Activated naive CD8-positive, alpha-beta T cell (primary cell): ENCODE measurements around the gene CEMIP.

Source experiments
- H3K27ac Mint-ChIP-seq: one replicate; pipeline ENCODE4 v1.8.0; 2021; ENCODE audit warnings: mixed read lengths
- H3K27me3 Mint-ChIP-seq: one replicate; pipeline ENCODE4 v1.8.0; 2021; ENCODE audit warnings: mixed read lengths
- H3K36me3 Mint-ChIP-seq: one replicate; pipeline ENCODE4 v1.8.0; 2021; ENCODE audit warnings: mixed read lengths
- H3K4me1 Mint-ChIP-seq: one replicate; pipeline ENCODE4 v1.8.0; 2021; ENCODE audit warnings: low read depth, mixed read lengths
- H3K4me3 Mint-ChIP-seq: one replicate; pipeline ENCODE4 v1.8.0; 2021; ENCODE audit warnings: mild to moderate bottlenecking, mixed read lengths
- H3K9me3 Mint-ChIP-seq: one replicate; pipeline ENCODE4 v1.8.0; 2021; ENCODE audit warnings: low read depth, mixed read lengths

Gene CEMIP

GRCh38 chr15:80883641-80884040, 104.5 kb downstream of the CEMIP start:
- no peak overlapping the region for H3K4me3 Mint-ChIP-seq
- H3K36me3 Mint-ChIP-seq, result no peaks in the 10 kb centered on the region
- no peaks in the 10 kb centered on the region for H3K9me3 Mint-ChIP-seq
- H3K4me1 Mint-ChIP-seq, result peaks cover 5% of the 10 kb centered on the region
- H3K27me3 Mint-ChIP-seq, result peaks cover 2% of the 10 kb centered on the region
- no peak overlapping the region for H3K27ac Mint-ChIP-seq

- Mint-ChIP-seq H3K9me3 (no peaks in the 10 kb centered on the region), H3K4me3 (no peak overlapping the region), H3K27ac (no peak overlapping the region), H3K4me1 (peaks cover 9% of the 10 kb centered on the region), H3K27me3 (peaks cover 2% of the 10 kb centered on the region), H3K36me3 (no peaks in the 10 kb centered on the region)
Observed at GRCh38 chr15:80885016-80885579, 105.9 kb downstream of the CEMIP start.

- Mint-ChIP-seq H3K9me3 (no peaks in the 10 kb centered on the region), H3K36me3 (no peaks in the 10 kb centered on the region), H3K4me1 (peaks cover 9% of the 10 kb centered on the region), H3K4me3 (no peak overlapping the region), H3K27ac (no peak overlapping the region), H3K27me3 (peaks cover 2% of the 10 kb centered on the region)
Observed at GRCh38 chr15:80887148-80887547, 108.0 kb downstream of the CEMIP start.

GRCh38 chr15:80888846-80889245, 109.7 kb downstream of the CEMIP start:
- H3K27ac Mint-ChIP-seq, result no peak overlapping the region
- no peaks in the 10 kb centered on the region for H3K36me3 Mint-ChIP-seq
- peaks cover 9% of the 10 kb centered on the region for H3K4me1 Mint-ChIP-seq
- no peaks in the 10 kb centered on the region for H3K9me3 Mint-ChIP-seq
- H3K27me3 Mint-ChIP-seq, result peaks cover 2% of the 10 kb centered on the region
- no peak overlapping the region for H3K4me3 Mint-ChIP-seq

- H3K9me3 Mint-ChIP-seq, result no peaks in the 10 kb centered on the region
- H3K4me1 Mint-ChIP-seq, result peaks cover 9% of the 10 kb centered on the region
- peaks cover 5% of the 10 kb centered on the region for H3K36me3 Mint-ChIP-seq
- H3K4me3 Mint-ChIP-seq, result no peak overlapping the region
- peaks cover 2% of the 10 kb centered on the region for H3K27me3 Mint-ChIP-seq
- H3K27ac Mint-ChIP-seq, result no peak overlapping the region
Observed at GRCh38 chr15:80890341-80891005, 111.3 kb downstream of the CEMIP start.

- peaks cover 2% of the 10 kb centered on the region for H3K27me3 Mint-ChIP-seq
- H3K27ac Mint-ChIP-seq, result no peak overlapping the region
- peaks cover 10% of the 10 kb centered on the region for H3K36me3 Mint-ChIP-seq
- no peak overlapping the region for H3K4me3 Mint-ChIP-seq
- peaks cover 9% of the 10 kb centered on the region for H3K4me1 Mint-ChIP-seq
- H3K9me3 Mint-ChIP-seq, result peaks cover 3% of the 10 kb centered on the region
Observed at GRCh38 chr15:80891006-80891405, 111.8 kb downstream of the CEMIP start.

GRCh38 chr15:80892414-80892813, 113.2 kb downstream of the CEMIP start:
- peaks cover 9% of the 10 kb centered on the region for H3K4me1 Mint-ChIP-seq
- H3K9me3 Mint-ChIP-seq, result peaks cover 8% of the 10 kb centered on the region
- no peak overlapping the region for H3K27ac Mint-ChIP-seq
- H3K4me3 Mint-ChIP-seq, result no peak overlapping the region
- peaks cover 2% of the 10 kb centered on the region for H3K27me3 Mint-ChIP-seq
- peaks cover 22% of the 10 kb centered on the region for H3K36me3 Mint-ChIP-seq

- peaks cover 3% of the 10 kb centered on the region for H3K4me1 Mint-ChIP-seq
Observed at GRCh38 chr15:80893777-80894176, 114.6 kb downstream of the CEMIP start.

GRCh38 chr15:80895091-80895490, 115.9 kb downstream of the CEMIP start:
- H3K27me3 Mint-ChIP-seq, result no peaks in the 10 kb centered on the region
- no peak overlapping the region for H3K4me3 Mint-ChIP-seq
- peaks cover 8% of the 10 kb centered on the region for H3K9me3 Mint-ChIP-seq
- H3K4me1 Mint-ChIP-seq, result no peaks in the 10 kb centered on the region
- no peak overlapping the region for H3K27ac Mint-ChIP-seq
- H3K36me3 Mint-ChIP-seq, result peaks cover 27% of the 10 kb centered on the region

More at GRCh38 chr15:80893777-80894176, 114.6 kb downstream of the CEMIP start:
- Mint-ChIP-seq H3K4me3 (no peak overlapping the region), H3K27me3 (no peaks in the 10 kb centered on the region), H3K27ac (no peak overlapping the region), H3K36me3 (peaks cover 24% of the 10 kb centered on the region), H3K9me3 (peaks cover 8% of the 10 kb centered on the region)

- peaks cover 1% of the 10 kb centered on the region for H3K4me1 Mint-ChIP-seq
- H3K27me3 Mint-ChIP-seq, result no peaks in the 10 kb centered on the region
- peaks cover 27% of the 10 kb centered on the region for H3K36me3 Mint-ChIP-seq
- no peak overlapping the region for H3K4me3 Mint-ChIP-seq
- H3K27ac Mint-ChIP-seq, result no peak overlapping the region
- peaks cover 8% of the 10 kb centered on the region for H3K9me3 Mint-ChIP-seq
Observed at GRCh38 chr15:80895965-80896364, 116.8 kb downstream of the CEMIP start.

GRCh38 chr15:80898040-80898439, 118.9 kb downstream of the CEMIP start:
- Mint-ChIP-seq H3K27ac (no peak overlapping the region), H3K36me3 (peaks cover 27% of the 10 kb centered on the region), H3K4me3 (no peak overlapping the region), H3K4me1 (peaks cover 2% of the 10 kb centered on the region), H3K27me3 (no peaks in the 10 kb centered on the region), H3K9me3 (peaks cover 8% of the 10 kb centered on the region)

- Mint-ChIP-seq H3K36me3 (peaks cover 10% of the 10 kb centered on the region), H3K27me3 (no peaks in the 10 kb centered on the region), H3K4me3 (no peak overlapping the region), H3K4me1 (peaks cover 2% of the 10 kb centered on the region), H3K27ac (no peak overlapping the region), H3K9me3 (no peaks in the 10 kb centered on the region)
Observed at GRCh38 chr15:80902298-80902801, 123.2 kb downstream of the CEMIP start.

- no peak overlapping the region for H3K27ac Mint-ChIP-seq
- peaks cover 17% of the 10 kb centered on the region for H3K36me3 Mint-ChIP-seq
- H3K4me1 Mint-ChIP-seq, result peaks cover 2% of the 10 kb centered on the region
- H3K27me3 Mint-ChIP-seq, result no peaks in the 10 kb centered on the region
- H3K9me3 Mint-ChIP-seq, result no peaks in the 10 kb centered on the region
- no peak overlapping the region for H3K4me3 Mint-ChIP-seq
Observed at GRCh38 chr15:80904998-80905397, 125.8 kb downstream of the CEMIP start.

- no peak overlapping the region for H3K4me3 Mint-ChIP-seq
- no peaks in the 10 kb centered on the region for H3K9me3 Mint-ChIP-seq
Observed at GRCh38 chr15:80906159-80906766, 127.1 kb downstream of the CEMIP start.

GRCh38 chr15:80911821-80912220, 132.7 kb downstream of the CEMIP start:
- no peak overlapping the region for H3K4me3 Mint-ChIP-seq
- H3K4me1 Mint-ChIP-seq, result no peaks in the 10 kb centered on the region
- no peak overlapping the region for H3K27ac Mint-ChIP-seq
- H3K9me3 Mint-ChIP-seq, result no peaks in the 10 kb centered on the region
- H3K36me3 Mint-ChIP-seq, result peaks cover 14% of the 10 kb centered on the region
- no peaks in the 10 kb centered on the region for H3K27me3 Mint-ChIP-seq

More at GRCh38 chr15:80906159-80906766, 127.1 kb downstream of the CEMIP start:
- H3K27ac Mint-ChIP-seq, result no peak overlapping the region
- peaks cover 17% of the 10 kb centered on the region for H3K36me3 Mint-ChIP-seq
- H3K4me1 Mint-ChIP-seq, result no peaks in the 10 kb centered on the region
- H3K27me3 Mint-ChIP-seq, result no peaks in the 10 kb centered on the region
